Hematopoietic multipotent progenitor cell treated with erythropoietin and hydrocortisone succinate and interleukin-3 and kit ligand, for 15 days (in vitro differentiated cells): ENCODE data around the gene SRGAP3.

Experiments
- DNase-seq: peaks from one replicate; pipeline ENCODE4 v3.0.0-alpha.2; 2015; ENCODE audit warnings: low spot score

SRGAP3 gene

GRCh38 chr3:9015250-9015649, 234.2 kb downstream of the SRGAP3 start:
- no peak for DNase-seq

- DNase-seq = no peak
Observed at GRCh38 chr3:9013782-9014563, 235.5 kb downstream of the SRGAP3 start.

- no peak for DNase-seq
Observed at GRCh38 chr3:9012521-9012920, 236.9 kb downstream of the SRGAP3 start.

DNA sequence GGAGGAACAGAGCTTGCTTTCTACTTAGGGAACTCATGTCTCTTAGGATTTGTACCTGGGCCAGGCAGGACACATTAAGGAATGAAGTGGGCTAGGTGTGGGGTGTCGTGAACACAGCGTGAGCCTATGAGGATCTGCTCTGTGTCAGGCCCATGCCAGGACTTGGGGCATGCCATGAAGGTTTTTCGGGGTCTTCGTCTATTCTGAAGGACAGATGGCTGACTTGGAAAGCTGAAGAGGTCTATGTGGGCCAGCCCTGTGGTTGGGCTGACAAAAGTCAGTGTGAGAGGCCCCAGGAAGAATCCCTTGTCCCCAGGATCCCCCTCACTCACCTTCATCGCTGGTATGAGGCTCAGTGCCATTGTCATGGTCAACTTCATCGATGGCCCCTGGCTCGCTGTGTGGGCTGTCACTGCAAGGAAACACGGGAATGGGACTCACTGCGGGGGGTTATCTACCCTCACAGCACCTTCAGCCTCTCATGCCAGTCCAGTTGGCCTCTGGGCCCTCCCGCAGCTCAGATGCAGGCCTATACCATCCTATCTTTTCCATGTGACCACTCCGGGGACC, 239.4 kb downstream of the SRGAP3 start:
- no peak for DNase-seq

DNA sequence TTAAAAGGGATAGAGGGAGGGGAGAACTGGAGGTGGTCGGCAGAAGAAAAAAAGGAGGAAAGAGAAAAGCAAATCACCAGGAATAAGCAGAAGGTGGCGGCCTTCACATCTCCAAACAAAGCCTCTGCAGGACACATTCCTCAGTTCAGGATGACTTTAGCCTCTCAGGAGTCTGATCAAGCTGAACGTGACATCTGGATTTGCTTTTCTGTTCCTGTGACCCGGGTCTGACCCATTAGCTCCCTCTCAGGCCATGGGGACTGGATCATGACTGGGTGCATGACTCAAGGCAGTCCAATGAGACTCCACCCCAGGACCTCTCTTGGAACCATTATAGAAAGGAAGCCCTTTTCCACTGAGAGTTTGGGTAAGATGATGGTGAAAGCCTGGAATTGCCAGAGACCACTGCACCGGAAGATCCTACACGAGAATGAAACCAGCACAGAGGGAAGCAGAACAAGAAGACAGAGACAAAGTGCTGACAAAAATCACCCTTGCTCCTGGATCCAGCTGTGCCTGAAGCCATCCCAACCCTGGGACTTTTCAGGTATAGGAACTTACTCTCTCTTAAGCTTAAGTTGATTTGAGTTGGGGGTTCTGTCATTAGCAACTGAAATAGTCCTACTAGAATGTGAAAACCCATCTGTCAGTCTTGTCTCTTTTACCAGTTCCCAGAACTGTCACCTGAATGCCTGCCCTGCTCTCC, 240.7 kb downstream of the SRGAP3 start:
- DNase-seq = no peak

- no peak for DNase-seq
Observed at GRCh38 chr3:9007928-9008327, 241.5 kb downstream of the SRGAP3 start.

DNA sequence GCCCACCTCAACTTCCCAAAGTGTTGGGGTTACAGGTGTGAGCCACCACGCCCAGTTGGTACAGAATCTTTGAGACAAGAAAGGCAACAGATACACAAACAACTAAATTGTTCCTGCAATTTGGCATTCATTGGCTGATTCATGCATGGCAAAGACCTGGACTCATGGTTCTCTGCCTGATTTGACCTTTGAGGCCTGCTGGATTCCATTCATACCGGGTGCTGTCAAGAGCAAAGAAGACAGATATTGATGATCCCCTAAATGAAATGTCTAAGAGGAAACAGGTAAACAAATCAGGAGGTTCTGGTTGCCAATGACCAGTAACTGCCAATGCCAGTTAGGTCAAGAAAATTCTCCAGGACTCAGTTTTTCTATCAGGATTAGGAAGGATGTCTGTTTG, 242.2 kb downstream of the SRGAP3 start:
- no peak for DNase-seq

DNA sequence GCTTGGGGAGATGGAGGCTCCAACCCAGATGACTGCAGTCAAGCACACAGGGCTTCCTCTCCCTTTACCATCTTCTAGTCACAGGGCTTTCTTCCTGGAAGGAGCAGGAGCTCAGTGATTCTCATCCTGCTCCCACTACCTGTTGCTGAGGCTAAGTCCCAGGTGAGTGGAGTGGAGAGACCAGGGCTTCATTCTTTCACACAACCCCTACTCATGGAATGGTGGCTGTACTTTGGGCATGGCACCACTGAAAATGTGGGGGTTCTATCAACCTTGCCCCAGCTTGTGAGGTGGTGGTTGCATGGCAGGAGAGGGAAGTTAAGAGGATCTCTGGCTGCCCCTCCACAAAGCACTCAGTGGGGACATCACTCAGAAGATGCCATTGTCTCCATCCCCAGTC, 249.4 kb downstream of the SRGAP3 start:
- DNase-seq = no peak

GRCh38 chr3:8997151-8997550, 252.3 kb downstream of the SRGAP3 start:
- DNase-seq = no peak

DNA sequence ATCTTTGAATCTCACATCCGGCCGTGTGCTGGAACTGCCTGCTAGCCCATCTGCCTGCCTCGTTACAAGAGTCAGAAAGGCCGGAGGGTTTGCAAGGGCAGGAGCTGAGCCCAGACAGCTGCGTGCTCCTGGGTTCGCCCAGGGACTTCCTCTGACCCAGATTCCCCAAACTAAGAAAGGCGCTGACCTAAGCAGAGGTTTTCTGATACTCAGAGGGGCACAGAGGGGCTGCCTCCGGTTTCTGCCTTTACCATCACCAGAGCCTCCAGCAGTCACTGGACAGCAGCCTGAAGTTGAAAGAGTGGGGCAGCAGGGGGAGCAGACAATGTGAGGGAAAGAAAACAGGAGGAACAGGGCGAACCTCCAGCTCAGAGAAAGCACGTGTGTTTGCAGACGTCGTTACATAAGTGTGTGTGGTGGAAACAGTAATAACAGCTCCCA, 252.7 kb downstream of the SRGAP3 start:
- DNase-seq = no peak

- no peak for DNase-seq
Observed at GRCh38 chr3:8996216-8996615, 253.2 kb downstream of the SRGAP3 start.

- DNase-seq = no peak
Observed at GRCh38 chr3:8994226-8994625, 255.2 kb downstream of the SRGAP3 start.

- DNase-seq = no peak
Observed at GRCh38 chr3:8993331-8993730, 256.1 kb downstream of the SRGAP3 start.

DNA sequence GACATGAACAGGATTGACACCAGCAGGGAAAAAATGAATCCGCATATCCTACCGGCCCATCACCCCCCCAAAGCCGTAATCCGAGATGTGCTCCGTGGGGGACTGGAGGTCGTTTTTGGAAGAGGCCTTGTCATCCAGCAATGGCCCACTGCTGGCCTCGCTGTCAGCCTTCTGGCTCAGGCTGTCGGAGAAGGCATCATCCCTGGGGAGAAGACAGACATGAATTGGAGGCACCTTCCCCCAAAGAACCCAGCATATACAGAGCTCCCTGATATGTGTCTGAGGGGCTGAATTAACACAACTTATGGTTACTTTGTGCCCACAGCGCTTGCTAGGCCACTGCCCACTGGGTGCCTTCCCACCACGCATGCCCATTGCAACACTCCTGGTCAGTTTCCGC, 256.6 kb downstream of the SRGAP3 start:
- no peak for DNase-seq

GRCh38 chr3:8992199-8992598, 257.2 kb downstream of the SRGAP3 start:
- DNase-seq = no peak

DNA sequence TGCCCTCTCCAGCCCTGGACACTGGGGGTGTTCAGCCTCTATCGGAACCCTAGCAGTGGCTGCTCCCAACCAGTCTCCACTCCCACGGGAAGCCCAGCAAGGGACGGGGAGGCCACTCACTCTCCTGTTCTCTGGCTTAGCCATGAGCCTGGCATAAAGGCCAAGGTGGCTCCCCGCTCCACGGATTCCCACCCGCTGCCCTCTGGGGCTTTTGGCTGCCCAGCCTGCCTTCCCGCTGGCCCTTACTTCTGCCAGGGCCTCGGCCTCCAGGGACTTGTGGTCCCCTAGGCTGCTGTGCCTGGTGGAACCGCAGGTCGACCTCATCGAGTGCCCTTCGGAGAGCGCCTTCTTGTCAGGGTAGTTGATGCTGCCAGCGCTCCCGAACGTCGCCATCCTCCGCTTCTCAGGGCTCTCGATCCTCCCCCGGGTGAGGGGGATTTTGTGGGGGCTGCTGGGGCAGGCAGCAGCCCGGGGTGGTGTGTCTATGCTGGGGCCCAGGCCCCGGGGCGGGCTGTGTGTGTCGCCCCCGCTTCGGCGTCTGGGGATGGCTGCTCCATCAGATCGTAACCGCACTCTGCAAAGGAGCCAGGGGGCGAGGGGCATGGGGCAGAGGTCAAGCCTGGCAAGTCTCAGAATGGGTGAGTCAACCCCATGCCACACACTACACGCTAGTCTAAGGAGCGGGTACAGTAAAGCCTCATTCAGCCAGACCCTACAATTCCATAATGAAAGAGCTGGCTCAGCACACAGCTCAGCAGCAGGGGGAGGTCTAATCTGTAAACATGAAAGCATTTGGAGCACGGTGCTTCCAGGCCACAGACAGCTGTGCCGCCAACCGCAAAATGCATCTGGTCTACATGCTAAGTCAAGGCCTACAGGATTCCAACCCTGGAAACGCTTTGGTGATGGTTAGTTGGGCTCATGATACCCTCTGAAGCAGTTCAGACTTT, 258.9 kb downstream of the SRGAP3 start:
- DNase-seq = no peak

GRCh38 chr3:8988791-8989558, 260.5 kb downstream of the SRGAP3 start:
- DNase-seq = no peak

DNA sequence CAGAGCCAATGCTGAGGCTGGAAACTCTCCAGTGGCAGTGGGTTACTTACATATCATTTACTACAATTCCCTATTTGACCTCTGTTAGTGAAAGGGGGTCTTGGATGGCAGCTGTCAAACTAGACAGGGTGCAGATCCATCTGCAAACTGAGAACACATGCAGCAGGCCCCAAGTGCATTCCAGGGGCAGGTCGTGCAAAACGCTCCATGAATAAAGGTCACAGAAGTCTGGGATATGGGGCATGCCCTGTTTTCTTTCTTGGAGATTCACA, 261.1 kb downstream of the SRGAP3 start:
- DNase-seq = no peak

- DNase-seq = peak; percentile 19
Observed at GRCh38 chr3:8987645-8988383, 261.6 kb downstream of the SRGAP3 start.

- DNase-seq = no peak
Observed at GRCh38 chr3:8987226-8987625, 262.2 kb downstream of the SRGAP3 start.

GRCh38 chr3:8986741-8987140, 262.7 kb downstream of the SRGAP3 start:
- no peak for DNase-seq
